NCI-H1417 (cell line): ENCODE measurements around the gene MGST3.
"Not testable (repeated sequence)": the region's sequence is repeated elsewhere in the genome, so short reads cannot be mapped to it uniquely, and the experiment has no call there.

Experiments used
- DNase-seq, 3 experiments: peaks; one replicate each; lab custom pipeline; 2025; lab: John Stamatoyannopoulos, UW

MGST3 gene

GRCh38 chr1:165697881-165698760 lies 67.1 kb downstream of the MGST3 start, which contains the start of gene ALDH9A1:
Gene ALDH9A1 (minus strand): TSS chr1:165698562. CDS start chr1:165698558, 4 bp downstream.
- peak; percentile 91 to 93 (median 93) for DNase-seq

GRCh38 chr1:165698761-165699052 lies 67.7 kb downstream of the MGST3 start:
- DNase-seq = no peak

GRCh38 chr1:165699577-165699976 lies 68.5 kb downstream of the MGST3 start:
- DNase-seq = no peak

GRCh38 chr1:165701922-165702321 lies 70.9 kb downstream of the MGST3 start:
- not testable (repeated sequence) for DNase-seq

GRCh38 chr1:165703648-165704047 lies 72.6 kb downstream of the MGST3 start:
- no peak for DNase-seq
